HCT116 (cell line): Measurements from ENCODE around the gene SLC25A42. TPM values are rescaled to one million over a fixed set of nuclear protein-coding genes. Genes with fewer than 3 reads are reported as not detected.

Experiments
- ATAC-seq: fragments of 200-7000 bp; cut with Tn5 transposase; 2 replicates; pipeline ENCODE4 v1.9.1; 2020; ENCODE audit warnings: mild to moderate bottlenecking, moderate library complexity
- BruUV-seq: library from RNA; stranded (reverse); fragments of 400-500 nt; replicated peaks from 2 replicates; lab custom pipeline; 2021; lab: Mats Ljungman, UMichigan
- CTCF ChIA-PET: fragments of 300-600 bp; sonication (Branson Sonifier 250); formaldehyde crosslinking; loops from one replicate; lab custom pipeline; 2021; ENCODE audit warnings: antibody characterized with exemption; lab: Charles Lee
- POLR2A ChIA-PET: fragments of 300-600, 350-600 bp; sonication (Branson Sonifier 250); formaldehyde crosslinking; loops from one replicate; lab custom pipeline; 2021; ENCODE audit warnings: antibody characterized with exemption; lab: Charles Lee
- RAD21 ChIA-PET, 2 experiments: fragments of 300-600 bp; sonication (Branson Sonifier 250); formaldehyde crosslinking; loops; one replicate each; lab custom pipeline; 2023; ENCODE audit warnings: low total read pairs in 2 of 2; ENCODE audit not compliant: uncharacterized antibody in 2 of 2, unreplicated experiment in 2 of 2, low non-redundant PET in 1 of 2; lab: Charles Lee
- DNase-seq: peaks from one replicate; pipeline ENCODE4 v3.0.0-alpha.2; 2010; ENCODE audit warnings: low read depth, low spot score
- H2AFZ ChIP-seq: fragments of 200-600 bp; shearing (Covaris generic), sonication (generic); 2 replicates; pipeline ENCODE4 v1.6.1; 2017; ENCODE audit warnings: low read depth, mixed run types, mixed read lengths, antibody characterized with exemption, low read length; ENCODE audit not compliant: poor library complexity, severe bottlenecking
- H3K27ac ChIP-seq: 2 replicates; pipeline ENCODE4 v1.5.1; 2012; ENCODE audit warnings: low read depth, low read length
- H3K27me3 ChIP-seq: fragments of 200-600 bp; sonication (generic); 2 replicates; pipeline ENCODE4 v1.6.1; 2016; ENCODE audit warnings: mixed run types, low read length, mixed read lengths; ENCODE audit not compliant: insufficient read depth
- H3K36me3 ChIP-seq, 2 experiments: fragments of 200-500 bp in 1 of 2; fragments of 200-600 bp in 1 of 2; sonication (Bioruptor generic) in 1 of 2; sonication (generic) in 1 of 2; 2 replicates each; pipeline versions ENCODE4 v1.5.1 to v1.6.1; 2014 to 2016; ENCODE audit warnings: low read length in 2 of 2, inconsistent platforms in 1 of 2, mixed read lengths in 1 of 2, mixed run types in 1 of 2; ENCODE audit not compliant: insufficient read depth in 2 of 2, control insufficient read depth in 1 of 2
- H3K4me1 ChIP-seq, 2 experiments: fragments of 200-600 bp in 1 of 2; sonication (generic) in 1 of 2; 2 replicates each; pipeline versions ENCODE4 v1.5.1 to v1.6.1; 2012 to 2017; ENCODE audit warnings: low read length in 2 of 2, inconsistent platforms in 1 of 2, mild to moderate bottlenecking in 1 of 2, mixed read lengths in 1 of 2, mixed run types in 1 of 2, moderate library complexity in 1 of 2; ENCODE audit not compliant: insufficient read depth in 2 of 2, control insufficient read depth in 1 of 2
- H3K4me2 ChIP-seq: fragments of 200-600 bp; sonication (generic); 2 replicates; pipeline ENCODE4 v1.6.1; 2017; ENCODE audit warnings: mixed run types, low read length, mixed read lengths
- H3K4me3 ChIP-seq, 2 experiments: fragments of 200-600 bp in 1 of 2; sonication (generic) in 1 of 2; replicated peaks in 1 of 2; 2 replicates each; pipeline ENCODE4 v1.5.1; 2011 to 2016; ENCODE audit warnings: low read length in 2 of 2, control low read depth in 1 of 2, low read depth in 1 of 2, mild to moderate bottlenecking in 1 of 2, mixed read lengths in 1 of 2, mixed run types in 1 of 2
- H3K79me2 ChIP-seq: fragments of 200-600 bp; sonication (generic); 2 replicates; pipeline ENCODE4 v1.6.1; 2017; ENCODE audit warnings: mild to moderate bottlenecking, mixed run types, low read length, moderate library complexity, mixed read lengths; ENCODE audit not compliant: insufficient read depth
- H3K9ac ChIP-seq: fragments of 200-600 bp; sonication (generic); 2 replicates; pipeline ENCODE4 v1.6.1; 2016; ENCODE audit warnings: low read length, mixed read lengths
- H3K9me2 ChIP-seq: fragments of 200-600 bp; sonication (generic), shearing (Covaris generic); 2 replicates; pipeline ENCODE4 v1.6.1; 2017; ENCODE audit warnings: mixed run types, mild to moderate bottlenecking, moderate library complexity; ENCODE audit not compliant: insufficient read depth
- H3K9me3 ChIP-seq, 2 experiments: fragments of 200-500 bp in 1 of 2; fragments of 200-600 bp in 1 of 2; sonication (Bioruptor generic) in 1 of 2; sonication (generic) in 1 of 2; 2 replicates each; pipeline ENCODE4 v1.6.1; 2014 to 2017; ENCODE audit warnings: low read length in 2 of 2, mixed read lengths in 2 of 2, inconsistent platforms in 1 of 2, low read depth in 1 of 2, mild to moderate bottlenecking in 1 of 2, mixed run types in 1 of 2, moderate library complexity in 1 of 2; ENCODE audit not compliant: control insufficient read depth in 1 of 2, insufficient read depth in 1 of 2
- H4K20me1 ChIP-seq: fragments of 200-600 bp; sonication (generic), shearing (Covaris generic); 2 replicates; pipeline ENCODE4 v1.6.1; 2017; ENCODE audit warnings: mixed run types, mild to moderate bottlenecking, moderate library complexity; ENCODE audit not compliant: insufficient read depth
- ATF3 ChIP-seq: IDR thresholded peaks from 2 replicates; pipeline ENCODE4 v1.6.1; 2012
- CBX3 ChIP-seq: IDR thresholded peaks from 2 replicates; pipeline ENCODE4 v1.6.1; 2012; ENCODE audit warnings: low read depth
- EZH2 ChIP-seq: fragments of 200-600 bp; sonication (generic); IDR thresholded peaks from 2 replicates; pipeline ENCODE4 v1.6.1; 2017; ENCODE audit warnings: antibody characterized with exemption, mixed run types
- EZH2phosphoT487 ChIP-seq: fragments of 200-600 bp; IDR thresholded peaks from 2 replicates; pipeline ENCODE4 v1.6.1; 2018; ENCODE audit warnings: antibody characterized with exemption, borderline replicate concordance
- FOSL1 ChIP-seq: IDR thresholded peaks from 2 replicates; pipeline ENCODE4 v1.6.1; 2012; ENCODE audit warnings: low read depth
- JUND ChIP-seq: IDR thresholded peaks from 2 replicates; pipeline ENCODE4 v1.6.1; 2012
- POLR2AphosphoS5 ChIP-seq: IDR thresholded peaks from 2 replicates; pipeline ENCODE4 v1.6.1; 2011; ENCODE audit warnings: mild to moderate bottlenecking, low read depth, low read length, moderate library complexity
- SIN3A ChIP-seq: IDR thresholded peaks from 2 replicates; pipeline ENCODE4 v1.6.1; 2012; ENCODE audit warnings: low read depth
- SRF ChIP-seq: IDR thresholded peaks from 2 replicates; pipeline ENCODE4 v1.6.1; 2012; ENCODE audit warnings: low read depth
- TCF7L2 ChIP-seq: IDR thresholded peaks from 2 replicates; pipeline ENCODE4 v1.7.0; 2011; ENCODE audit warnings: borderline replicate concordance, inconsistent platforms; ENCODE audit not compliant: insufficient read depth, insufficient read length; ENCODE audit errors: extremely low read depth
- YY1 ChIP-seq: IDR thresholded peaks from 2 replicates; pipeline ENCODE4 v1.6.1; 2011; ENCODE audit warnings: low read length, low read depth, moderate library complexity, mild to moderate bottlenecking; ENCODE audit not compliant: insufficient replicate concordance; ENCODE audit errors: extremely low read depth
- ZBTB33 ChIP-seq: IDR thresholded peaks from 2 replicates; pipeline ENCODE4 v1.6.1; 2011; ENCODE audit warnings: mild to moderate bottlenecking, low read length, moderate library complexity; ENCODE audit not compliant: insufficient replicate concordance; ENCODE audit errors: extremely low read depth
- ZNF274 ChIP-seq: fragments of 200-500 bp; sonication (Bioruptor generic); IDR thresholded peaks from 2 replicates; pipeline ENCODE4 v1.6.1; 2014; ENCODE audit warnings: mild to moderate bottlenecking, low read depth, low read length, inconsistent platforms
- intact Hi-C: fragments of 100-400 bp; cut with micrococcal nuclease; formaldehyde crosslinking; loops from 2 replicates; pipeline ENCODE4 v1.10.0; 2022
- total RNA-seq: library from RNA; stranded (reverse); gene quantifications from one replicate; pipeline ENCODE4 v1.2.1, GENCODE V29; 2021; ENCODE audit not compliant: unreplicated experiment
- TF ChIP-seq, protein P1 (sequence below): IDR thresholded peaks from 2 replicates; pipeline ENCODE4 v1.6.1; 2012; ENCODE audit warnings: low read depth
- TF ChIP-seq, protein P2 (sequence below), 3 experiments: fragments of 200-600 bp in 1 of 3; sonication (generic) in 1 of 3; IDR thresholded peaks in 2 of 3; conservative IDR thresholded peaks in 1 of 3; 2 replicates each; pipeline ENCODE4 v1.5.1; 2012 to 2017; ENCODE audit warnings: low read depth in 2 of 3, low read length in 2 of 3, antibody characterized with exemption in 1 of 3, borderline replicate concordance in 1 of 3, control low read depth in 1 of 3, mild to moderate bottlenecking in 1 of 3, mixed read lengths in 1 of 3, mixed run types in 1 of 3, moderate library complexity in 1 of 3; ENCODE audit not compliant: insufficient read depth in 1 of 3
- TF ChIP-seq, protein P3 (sequence below): IDR thresholded peaks from 2 replicates; pipeline ENCODE4 v1.6.1; 2012

Gene SLC25A42
- total RNA-seq, 1 experiment from 2014 or later = 10.2 TPM

DNA sequence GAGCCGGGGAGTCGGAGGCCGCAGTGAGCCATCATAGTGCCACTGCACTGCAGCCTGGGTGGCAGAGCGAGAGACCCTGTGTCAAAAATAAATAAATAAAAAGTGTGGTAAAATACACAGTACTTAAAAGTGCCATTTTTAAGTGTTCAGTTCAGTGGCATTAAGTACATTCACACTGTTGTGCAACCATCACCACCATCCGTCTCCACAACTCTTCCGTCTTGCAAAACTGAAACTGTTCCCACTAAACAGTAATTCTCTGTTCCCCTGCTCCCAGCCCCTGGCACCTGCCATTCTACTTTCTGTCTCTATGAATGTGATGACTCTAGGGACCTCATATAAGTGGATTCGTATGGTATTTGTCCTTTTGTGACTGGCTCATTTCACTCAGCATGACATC, 13.3 kb downstream of the SLC25A42 start:
- Histone ChIP-seq H3K4me2 (no peak overlapping the region), H2AFZ (no peak overlapping the region), H3K4me1 (no peaks in the 10 kb centered on the region), H3K27ac (no peak overlapping the region), H3K36me3 (no peaks in the 10 kb centered on the region), H3K9ac (no peak overlapping the region), H3K27me3 (no peaks in the 10 kb centered on the region), H3K4me3 (no peak overlapping the region), H3K9me2 (no peaks in the 10 kb centered on the region), H3K79me2 (no peaks in the 10 kb centered on the region), H3K9me3 (no peaks in the 10 kb centered on the region), H4K20me1 (no peaks in the 10 kb centered on the region)
- ChIA-PET CTCF (no interaction called here), POLR2A (no interaction called here), RAD21 (no interaction called here)
- no TSS peak for BruUV-seq
- intact Hi-C loops = no loop called here
- TF ChIP-seq FOSL1 (no peak), JUND (no peak), ZBTB33 (no peak), YY1 (no peak), TCF7L2 (no peak), SIN3A (no peak), EZH2phosphoT487 (no peak), EZH2 (no peak), CBX3 (no peak), ATF3 (no peak), SRF (no peak), POLR2AphosphoS5 (no peak), ZNF274 (no peak)
- TF ChIP-seq, protein P1, sequence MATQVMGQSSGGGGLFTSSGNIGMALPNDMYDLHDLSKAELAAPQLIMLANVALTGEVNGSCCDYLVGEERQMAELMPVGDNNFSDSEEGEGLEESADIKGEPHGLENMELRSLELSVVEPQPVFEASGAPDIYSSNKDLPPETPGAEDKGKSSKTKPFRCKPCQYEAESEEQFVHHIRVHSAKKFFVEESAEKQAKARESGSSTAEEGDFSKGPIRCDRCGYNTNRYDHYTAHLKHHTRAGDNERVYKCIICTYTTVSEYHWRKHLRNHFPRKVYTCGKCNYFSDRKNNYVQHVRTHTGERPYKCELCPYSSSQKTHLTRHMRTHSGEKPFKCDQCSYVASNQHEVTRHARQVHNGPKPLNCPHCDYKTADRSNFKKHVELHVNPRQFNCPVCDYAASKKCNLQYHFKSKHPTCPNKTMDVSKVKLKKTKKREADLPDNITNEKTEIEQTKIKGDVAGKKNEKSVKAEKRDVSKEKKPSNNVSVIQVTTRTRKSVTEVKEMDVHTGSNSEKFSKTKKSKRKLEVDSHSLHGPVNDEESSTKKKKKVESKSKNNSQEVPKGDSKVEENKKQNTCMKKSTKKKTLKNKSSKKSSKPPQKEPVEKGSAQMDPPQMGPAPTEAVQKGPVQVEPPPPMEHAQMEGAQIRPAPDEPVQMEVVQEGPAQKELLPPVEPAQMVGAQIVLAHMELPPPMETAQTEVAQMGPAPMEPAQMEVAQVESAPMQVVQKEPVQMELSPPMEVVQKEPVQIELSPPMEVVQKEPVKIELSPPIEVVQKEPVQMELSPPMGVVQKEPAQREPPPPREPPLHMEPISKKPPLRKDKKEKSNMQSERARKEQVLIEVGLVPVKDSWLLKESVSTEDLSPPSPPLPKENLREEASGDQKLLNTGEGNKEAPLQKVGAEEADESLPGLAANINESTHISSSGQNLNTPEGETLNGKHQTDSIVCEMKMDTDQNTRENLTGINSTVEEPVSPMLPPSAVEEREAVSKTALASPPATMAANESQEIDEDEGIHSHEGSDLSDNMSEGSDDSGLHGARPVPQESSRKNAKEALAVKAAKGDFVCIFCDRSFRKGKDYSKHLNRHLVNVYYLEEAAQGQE = no peak
- TF ChIP-seq, protein P2, sequence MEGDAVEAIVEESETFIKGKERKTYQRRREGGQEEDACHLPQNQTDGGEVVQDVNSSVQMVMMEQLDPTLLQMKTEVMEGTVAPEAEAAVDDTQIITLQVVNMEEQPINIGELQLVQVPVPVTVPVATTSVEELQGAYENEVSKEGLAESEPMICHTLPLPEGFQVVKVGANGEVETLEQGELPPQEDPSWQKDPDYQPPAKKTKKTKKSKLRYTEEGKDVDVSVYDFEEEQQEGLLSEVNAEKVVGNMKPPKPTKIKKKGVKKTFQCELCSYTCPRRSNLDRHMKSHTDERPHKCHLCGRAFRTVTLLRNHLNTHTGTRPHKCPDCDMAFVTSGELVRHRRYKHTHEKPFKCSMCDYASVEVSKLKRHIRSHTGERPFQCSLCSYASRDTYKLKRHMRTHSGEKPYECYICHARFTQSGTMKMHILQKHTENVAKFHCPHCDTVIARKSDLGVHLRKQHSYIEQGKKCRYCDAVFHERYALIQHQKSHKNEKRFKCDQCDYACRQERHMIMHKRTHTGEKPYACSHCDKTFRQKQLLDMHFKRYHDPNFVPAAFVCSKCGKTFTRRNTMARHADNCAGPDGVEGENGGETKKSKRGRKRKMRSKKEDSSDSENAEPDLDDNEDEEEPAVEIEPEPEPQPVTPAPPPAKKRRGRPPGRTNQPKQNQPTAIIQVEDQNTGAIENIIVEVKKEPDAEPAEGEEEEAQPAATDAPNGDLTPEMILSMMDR (IDR thresholded peaks at IDR 0.05 in 2 of 3, conservative IDR thresholded peaks at IDR 0.05 in 1 of 3; ENCODE audit: borderline replicate concordance in 1 of 3, insufficient read depth in 1 of 3, low read depth in 2 of 3, low read length in 2 of 3) = no peak
- TF ChIP-seq, protein P3, sequence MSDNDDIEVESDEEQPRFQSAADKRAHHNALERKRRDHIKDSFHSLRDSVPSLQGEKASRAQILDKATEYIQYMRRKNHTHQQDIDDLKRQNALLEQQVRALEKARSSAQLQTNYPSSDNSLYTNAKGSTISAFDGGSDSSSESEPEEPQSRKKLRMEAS = no peak
- DNase-seq (no peak), ATAC-seq (no peak)
